Neural progenitor cell (in vitro differentiated cells): ENCODE data around the gene TTLL10. TPM values are rescaled to one million over a fixed set of nuclear protein-coding genes. Genes with fewer than 3 reads are reported as not detected.

Source experiments
- DNase-seq: peaks from one replicate; pipeline ENCODE4 v3.0.0-alpha.2; 2016; ENCODE audit warnings: low spot score
- H2AFZ ChIP-seq: fragments of 200-600 bp; sonication (generic); replicated peaks from 2 replicates; pipeline ENCODE4 v1.6.1; 2016; ENCODE audit warnings: antibody characterized with exemption
- H3F3A ChIP-seq: fragments of 200-600 bp; sonication (generic); 2 replicates; pipeline ENCODE4 v1.6.1; 2016; ENCODE audit warnings: antibody characterized with exemption, low read depth
- H3K27ac ChIP-seq: fragments of 200-600 bp; sonication (generic); 2 replicates; pipeline ENCODE4 v1.5.1; 2016; ENCODE audit warnings: mild to moderate bottlenecking
- H3K27me3 ChIP-seq: fragments of 200-600 bp; sonication (generic); 2 replicates; pipeline ENCODE4 v1.6.1; 2016; ENCODE audit warnings: mild to moderate bottlenecking, moderate library complexity
- H3K36me3 ChIP-seq: fragments of 200-600 bp; sonication (generic); 2 replicates; pipeline ENCODE4 v1.5.1; 2016
- H3K4me1 ChIP-seq: fragments of 200-600 bp; sonication (generic); 2 replicates; pipeline ENCODE4 v1.6.1; 2016; ENCODE audit warnings: mixed run types
- H3K4me2 ChIP-seq: fragments of 200-600 bp; sonication (generic); 2 replicates; pipeline ENCODE4 v1.6.1; 2016
- H3K4me3 ChIP-seq: fragments of 200-600 bp; sonication (generic); 2 replicates; pipeline ENCODE4 v1.5.1; 2016
- H3K79me2 ChIP-seq: fragments of 200-600 bp; sonication (generic); 2 replicates; pipeline ENCODE4 v1.6.1; 2016; ENCODE audit warnings: low read depth
- H3K9ac ChIP-seq: fragments of 200-600 bp; sonication (generic); 2 replicates; pipeline ENCODE4 v1.6.1; 2016
- H3K9me3 ChIP-seq: fragments of 200-600 bp; sonication (generic); 2 replicates; pipeline ENCODE4 v1.5.1; 2016; ENCODE audit warnings: low read depth
- H4K20me1 ChIP-seq: fragments of 200-600 bp; sonication (generic); 2 replicates; pipeline ENCODE4 v1.6.1; 2016; ENCODE audit warnings: low read depth
- H3K27ac Mint-ChIP-seq: 3 replicates; pipeline ENCODE4 v1.8.0; 2021; ENCODE audit warnings: mixed read lengths
- H3K27me3 Mint-ChIP-seq: 2 replicates; pipeline ENCODE4 v1.8.0; 2022; ENCODE audit warnings: low read depth, mild to moderate bottlenecking, inconsistent platforms, moderate library complexity, mixed read lengths; ENCODE audit not compliant: insufficient read depth
- H3K36me3 Mint-ChIP-seq: 3 replicates; pipeline ENCODE4 v1.8.0; 2021; ENCODE audit warnings: mixed read lengths
- H3K4me1 Mint-ChIP-seq: 3 replicates; pipeline ENCODE4 v1.8.0; 2021; ENCODE audit warnings: mixed read lengths
- H3K4me3 Mint-ChIP-seq: 3 replicates; pipeline ENCODE4 v1.8.0; 2021; ENCODE audit warnings: mild to moderate bottlenecking, moderate library complexity, mixed read lengths
- H3K9me3 Mint-ChIP-seq: 3 replicates; pipeline ENCODE4 v1.8.0; 2020; ENCODE audit warnings: mixed read lengths
- CTCF ChIP-seq: fragments of 200-600 bp; sonication (generic); IDR thresholded peaks from 2 replicates; pipeline ENCODE4 v1.5.1; 2017; ENCODE audit warnings: antibody characterized with exemption, mild to moderate bottlenecking
- EZH2 ChIP-seq: fragments of 200-600 bp; sonication (generic); IDR thresholded peaks from 2 replicates; pipeline ENCODE4 v1.6.1; 2017; ENCODE audit warnings: antibody characterized with exemption, mild to moderate bottlenecking, moderate library complexity
- EZH2phosphoT487 ChIP-seq: fragments of 200-600 bp; sonication (generic); IDR thresholded peaks from 2 replicates; pipeline ENCODE4 v1.6.1; 2017; ENCODE audit warnings: antibody characterized with exemption
- total RNA-seq: library from RNA; depleted of rRNA; stranded (reverse); fragments of >200 nt; gene quantifications from 2 replicates; pipeline ENCODE4 v1.2.3, GENCODE V29; 2015; ENCODE audit warnings: low replicate concordance

Gene TTLL10
- total RNA-seq, 1 donor from 2014 or later, result not detected

GRCh38 chr1:1143636-1144035 is 30.0 kb upstream of the TTLL10 start:
- no peaks in the 10 kb centered on the region for H3K79me2 ChIP-seq
- H3K27me3 ChIP-seq, result peaks cover 1% of the 10 kb centered on the region
- no peaks in the 10 kb centered on the region for H3F3A ChIP-seq
- Mint-ChIP-seq H3K36me3 (no peaks in the 10 kb centered on the region), H3K27me3 (peaks cover 5% of the 10 kb centered on the region), H3K27ac (peak overlapping the region; percentile 46), H3K4me1 (peaks cover 10% of the 10 kb centered on the region), H3K9me3 (no peaks in the 10 kb centered on the region), H3K4me3 (no peak overlapping the region)
- H3K4me2 ChIP-seq, result no peak overlapping the region
- H3K9ac ChIP-seq, result no peak overlapping the region
- DNase-seq, result no peak
- H3K9me3 ChIP-seq, result no peaks in the 10 kb centered on the region
- H3K36me3 ChIP-seq, result no peaks in the 10 kb centered on the region
- no peak overlapping the region for H3K4me3 ChIP-seq
- TF ChIP-seq EZH2phosphoT487, result no peak
- no peak for TF ChIP-seq CTCF
- no peak for TF ChIP-seq EZH2
- H3K27ac ChIP-seq, result no peak overlapping the region
- H3K4me1 ChIP-seq, result no peaks in the 10 kb centered on the region
- H4K20me1 ChIP-seq, result no peaks in the 10 kb centered on the region
- H2AFZ ChIP-seq, result no peak overlapping the region

- Mint-ChIP-seq H3K36me3 (no peaks in the 10 kb centered on the region), H3K4me3 (no peak overlapping the region), H3K27ac (peak overlapping the region; percentile 46), H3K4me1 (peaks cover 10% of the 10 kb centered on the region), H3K9me3 (no peaks in the 10 kb centered on the region), H3K27me3 (peaks cover 5% of the 10 kb centered on the region)
- Histone ChIP-seq H3K4me1 (no peaks in the 10 kb centered on the region), H4K20me1 (no peaks in the 10 kb centered on the region), H3K27me3 (no peaks in the 10 kb centered on the region), H3K79me2 (no peaks in the 10 kb centered on the region), H3K9ac (no peak overlapping the region), H3K4me3 (no peak overlapping the region), H3K4me2 (no peak overlapping the region), H3K9me3 (no peaks in the 10 kb centered on the region), H3K36me3 (no peaks in the 10 kb centered on the region), H3K27ac (no peak overlapping the region), H3F3A (no peaks in the 10 kb centered on the region), H2AFZ (no peak overlapping the region)
- DNase-seq, result peak; percentile 41
- no peak for TF ChIP-seq EZH2
- TF ChIP-seq EZH2phosphoT487, result no peak
Measured at GRCh38 chr1:1144122-1144842, 29.4 kb upstream of the TTLL10 start.

GRCh38 chr1:1144843-1145546 is 28.7 kb upstream of the TTLL10 start:
- Histone ChIP-seq H3K4me3 (no peak overlapping the region), H4K20me1 (no peaks in the 10 kb centered on the region), H3K27me3 (no peaks in the 10 kb centered on the region), H3K36me3 (no peaks in the 10 kb centered on the region), H3K79me2 (no peaks in the 10 kb centered on the region), H3K4me2 (no peak overlapping the region), H2AFZ (no peak overlapping the region), H3K4me1 (no peaks in the 10 kb centered on the region), H3K9me3 (no peaks in the 10 kb centered on the region), H3F3A (no peaks in the 10 kb centered on the region), H3K27ac (no peak overlapping the region), H3K9ac (no peak overlapping the region)
- H3K9me3 Mint-ChIP-seq, result no peaks in the 10 kb centered on the region
- peaks cover 10% of the 10 kb centered on the region for H3K4me1 Mint-ChIP-seq
- no peak overlapping the region for H3K27ac Mint-ChIP-seq
- DNase-seq, result no peak
- no peak overlapping the region for H3K4me3 Mint-ChIP-seq
- H3K27me3 Mint-ChIP-seq, result peaks cover 5% of the 10 kb centered on the region
- no peak for TF ChIP-seq CTCF
- no peak for TF ChIP-seq EZH2phosphoT487
- no peak for TF ChIP-seq EZH2
- no peaks in the 10 kb centered on the region for H3K36me3 Mint-ChIP-seq

- Histone ChIP-seq H3K27me3 (no peaks in the 10 kb centered on the region), H3K9ac (no peak overlapping the region), H3K4me3 (no peak overlapping the region), H3K4me1 (no peaks in the 10 kb centered on the region), H2AFZ (no peak overlapping the region), H3K9me3 (no peaks in the 10 kb centered on the region), H3K36me3 (no peaks in the 10 kb centered on the region), H3K27ac (no peak overlapping the region), H3K79me2 (no peaks in the 10 kb centered on the region), H3K4me2 (no peak overlapping the region), H3F3A (no peaks in the 10 kb centered on the region), H4K20me1 (no peaks in the 10 kb centered on the region)
- Mint-ChIP-seq H3K27ac (no peak overlapping the region), H3K9me3 (no peaks in the 10 kb centered on the region), H3K4me3 (no peak overlapping the region), H3K4me1 (peaks cover 10% of the 10 kb centered on the region), H3K27me3 (peaks cover 5% of the 10 kb centered on the region), H3K36me3 (no peaks in the 10 kb centered on the region)
- DNase-seq, result no peak
- no peak for TF ChIP-seq EZH2phosphoT487
- no peak for TF ChIP-seq CTCF
- no peak for TF ChIP-seq EZH2
Measured at GRCh38 chr1:1145547-1145914, 28.1 kb upstream of the TTLL10 start.
